ENCODE results near the gene ANO6.

ANO6 gene

GRCh38 chr12:45416126-45416525, 200.2 kb downstream of the ANO6 start:
- no peak for DNase-seq

- no peak for DNase-seq
Measured at GRCh38 chr12:45418520-45418919, 202.6 kb downstream of the ANO6 start.

GRCh38 chr12:45419317-45419814, 203.5 kb downstream of the ANO6 start:
- DNase-seq, result no peak

GRCh38 chr12:45421736-45422135, 205.8 kb downstream of the ANO6 start:
- DNase-seq, result no peak

GRCh38 chr12:45423931-45424330, 208.0 kb downstream of the ANO6 start:
- no peak for DNase-seq

GRCh38 chr12:45425426-45425825, 209.5 kb downstream of the ANO6 start:
- DNase-seq, result no peak

- DNase-seq, result no peak
Measured at GRCh38 chr12:45426294-45426693, 210.4 kb downstream of the ANO6 start.

GRCh38 chr12:45427042-45427441, 211.1 kb downstream of the ANO6 start:
- DNase-seq, result no peak

- no peak for DNase-seq
Measured at GRCh38 chr12:45429831-45430230, 213.9 kb downstream of the ANO6 start.

- no peak for DNase-seq
Measured at GRCh38 chr12:45431126-45431525, 215.2 kb downstream of the ANO6 start.

- DNase-seq, result no peak
Measured at GRCh38 chr12:45432710-45433109, 216.8 kb downstream of the ANO6 start.

GRCh38 chr12:45433441-45433868, 217.6 kb downstream of the ANO6 start:
- DNase-seq, result no peak

- no peak for DNase-seq
Measured at GRCh38 chr12:45434094-45434493, 218.2 kb downstream of the ANO6 start.

- no peak for DNase-seq
Measured at GRCh38 chr12:45435945-45436710, 220.2 kb downstream of the ANO6 start.

- no peak for DNase-seq
Measured at GRCh38 chr12:45439039-45439438, 223.1 kb downstream of the ANO6 start.

GRCh38 chr12:45446013-45446412, 230.1 kb downstream of the ANO6 start:
- no peak for DNase-seq

- DNase-seq, result no peak
Measured at GRCh38 chr12:45458238-45458637, 242.3 kb downstream of the ANO6 start.

- DNase-seq, result no peak
Measured at GRCh38 chr12:45458854-45459807, 243.2 kb downstream of the ANO6 start.

- no peak for DNase-seq
Measured at GRCh38 chr12:45462506-45462905, 246.6 kb downstream of the ANO6 start.

GRCh38 chr12:45464699-45465098, 248.8 kb downstream of the ANO6 start:
- no peak for DNase-seq

- DNase-seq, result peak; percentile 81
Measured at GRCh38 chr12:45468751-45469615, 253.1 kb downstream of the ANO6 start.

- no peak for DNase-seq
Measured at GRCh38 chr12:45469902-45470301, 254.0 kb downstream of the ANO6 start.

- DNase-seq, result no peak
Measured at GRCh38 chr12:45473636-45474035, 257.7 kb downstream of the ANO6 start.

All from SHP77 treated with DMSO at 0.1 percent for 48 hours (cell line).